Measurements from ENCODE around the gene SERPINE1.

Gene SERPINE1

GRCh38 chr7:101171442-101171837, 44.5 kb downstream of the SERPINE1 start:
- DNase-seq: no peak

- no peak for DNase-seq
These were observed 45.3 kb downstream of the SERPINE1 start for GRCh38 chr7:101172005-101172853.

- no peak for DNase-seq
These were observed 46.2 kb downstream of the SERPINE1 start for GRCh38 chr7:101172854-101173751.

GRCh38 chr7:101173752-101174244, 46.9 kb downstream of the SERPINE1 start:
- DNase-seq: peak; percentile 51

GRCh38 chr7:101174322-101174854, 47.5 kb downstream of the SERPINE1 start:
- no peak for DNase-seq

GRCh38 chr7:101175664-101176063, 48.8 kb downstream of the SERPINE1 start:
- no peak for DNase-seq

- DNase-seq: no peak
These were observed 50.7 kb downstream of the SERPINE1 start for GRCh38 chr7:101177644-101178043.

GRCh38 chr7:101179117-101179516, 52.2 kb downstream of the SERPINE1 start:
- DNase-seq: no peak

GRCh38 chr7:101179713-101180112, 52.8 kb downstream of the SERPINE1 start:
- DNase-seq: no peak

GRCh38 chr7:101180130-101180755, 53.3 kb downstream of the SERPINE1 start, which contains the start of gene NAT16:
Gene NAT16, minus strand, starts transcription at chr7:101180293. Its CDS starts 5,486 bp downstream, at chr7:101174807.
- no peak for DNase-seq

- no peak for DNase-seq
These were observed 58.4 kb downstream of the SERPINE1 start for GRCh38 chr7:101185258-101185839.

GRCh38 chr7:101186194-101186593, 59.3 kb downstream of the SERPINE1 start:
- no peak for DNase-seq

- no peak for DNase-seq
These were observed 60.0 kb downstream of the SERPINE1 start for GRCh38 chr7:101186844-101187428.
